Measurements from ENCODE around the gene ITGB7. TPM values are rescaled to one million over a fixed set of nuclear protein-coding genes. Genes with fewer than 3 reads are reported as not detected.
"Not testable (repeated sequence)": the region's sequence is repeated elsewhere in the genome, so short reads cannot be mapped to it uniquely, and the experiment has no call there.

The ITGB7 gene
- total RNA-seq, 1 experiment from 2014 or later: 0.90 TPM

- TF ChIP-seq CBFB (CRISPR knock-in tag; IDR thresholded peaks at IDR 0.05; ENCODE audit: low read depth) (no peak), PRRX2 (CRISPR knock-in tag; IDR thresholded peaks at IDR 0.05) (no peak), IRF1 (CRISPR knock-in tag; IDR thresholded peaks at IDR 0.05) (no peak)
Observed at GRCh38 chr12:53179687-53180219, 27.3 kb downstream of the ITGB7 start (continued).

- H3K27ac Mint-ChIP-seq: not testable (repeated sequence)
Observed at GRCh38 chr12:53178803-53179202, 28.2 kb downstream of the ITGB7 start.

GRCh38 chr12:53177447-53177846 lies 29.6 kb downstream of the ITGB7 start:
- H3K4me3 Mint-ChIP-seq; ATAC-seq; H3K36me3 Mint-ChIP-seq; H3K9me3 Mint-ChIP-seq; H3K27ac Mint-ChIP-seq; DNase-seq (ENCODE audit: low spot score): not testable (repeated sequence)
- H3K4me1 Mint-ChIP-seq: peaks cover 28% of the 10 kb centered on the region
- POLR2A ChIA-PET: interaction anchor here (0.7 kb wide), 1 partner anchor 12 kb away, joined by 3 read pairs; no protein-coding TSS in a partner anchor
- CTCF ChIA-PET: interaction anchor here (1.0 to 4.7 kb wide), 5 partner anchors 12 to 130 kb away, joined by 3 to 70 read pairs (median 6); no protein-coding TSS in a partner anchor
- peaks cover 78% of the 10 kb centered on the region for H3K27me3 Mint-ChIP-seq (ENCODE audit: low read depth)

More at GRCh38 chr12:53178803-53179202, 28.2 kb downstream of the ITGB7 start:
- peak overlapping the region; percentile 83 for H3K4me3 Mint-ChIP-seq
- ATAC-seq; POLR2A ChIA-PET; DNase-seq (ENCODE audit: low spot score); H3K9me3 Mint-ChIP-seq: not testable (repeated sequence)
- H3K4me1 Mint-ChIP-seq: peaks cover 30% of the 10 kb centered on the region
- peaks cover 16% of the 10 kb centered on the region for H3K36me3 Mint-ChIP-seq
- CTCF ChIA-PET: interaction anchor here (3.4 to 4.7 kb wide), 2 partner anchors 19 kb away, joined by 37 to 70 read pairs; no protein-coding TSS in a partner anchor
- H3K27me3 Mint-ChIP-seq (ENCODE audit: low read depth): peaks cover 64% of the 10 kb centered on the region

- Mint-ChIP-seq H3K9me3 (no peaks in the 10 kb centered on the region), H3K4me3 (no peak overlapping the region), H3K36me3 (peaks cover 3% of the 10 kb centered on the region), H3K27ac (no peak overlapping the region), H3K27me3 (ENCODE audit: low read depth) (peaks cover 85% of the 10 kb centered on the region), H3K4me1 (peaks cover 26% of the 10 kb centered on the region)
- DNase-seq (ENCODE audit: low spot score): no peak
- ChIA-PET CTCF (interaction anchor here (0.7 to 4.7 kb wide), 6 partner anchors 13 to 129 kb away, joined by 3 to 70 read pairs (median 4); partner anchors contain the start of gene SOAT2), POLR2A (no interaction called here)
- TF ChIP-seq NFYB (CRISPR knock-in tag; conservative IDR thresholded peaks at IDR 0.05; ENCODE audit: low read depth) (no peak), CREM (CRISPR knock-in tag; IDR thresholded peaks at IDR 0.05) (no peak), JAZF1 (CRISPR knock-in tag; IDR thresholded peaks at IDR 0.05) (no peak), ELF4 (CRISPR knock-in tag; IDR thresholded peaks at IDR 0.05; ENCODE audit: low read depth) (no peak), ZNF138 (CRISPR knock-in tag; conservative IDR thresholded peaks at IDR 0.05) (no peak), SP1 (CRISPR knock-in tag; conservative IDR thresholded peaks at IDR 0.05) (no peak), ZNF263 (CRISPR knock-in tag; IDR thresholded peaks at IDR 0.05; ENCODE audit: low read depth) (no peak), JUN (CRISPR knock-in tag; IDR thresholded peaks at IDR 0.05) (no peak), ZNF121 (CRISPR knock-in tag; IDR thresholded peaks at IDR 0.05) (no peak), ZNF423 (CRISPR knock-in tag; IDR thresholded peaks at IDR 0.05) (no peak), SMAD3 (CRISPR knock-in tag; IDR thresholded peaks at IDR 0.05; ENCODE audit: borderline replicate concordance) (no peak), MYBL2 (CRISPR knock-in tag; IDR thresholded peaks at IDR 0.05) (no peak)
- ATAC-seq: no peak
Observed at GRCh38 chr12:53176750-53177149, 30.3 kb downstream of the ITGB7 start.

GRCh38 chr12:53174881-53175491 lies 32.1 kb downstream of the ITGB7 start:
- Mint-ChIP-seq H3K4me3 (no peak overlapping the region), H3K27me3 (ENCODE audit: low read depth) (peaks cover 100% of the 10 kb centered on the region), H3K27ac (no peak overlapping the region), H3K9me3 (no peaks in the 10 kb centered on the region), H3K4me1 (peaks cover 23% of the 10 kb centered on the region), H3K36me3 (no peaks in the 10 kb centered on the region)
- DNase-seq (ENCODE audit: low spot score): peak; percentile 63
- POLR2A ChIA-PET: interaction anchor here (1.1 to 1.3 kb wide), 2 partner anchors 15 to 108 kb away, joined by 3 to 5 read pairs; no protein-coding TSS in a partner anchor
- CTCF ChIA-PET: interaction anchor here (0.5 to 4.7 kb wide), 41 partner anchors 11 to 178 kb away, joined by 3 to 70 read pairs (median 5); partner anchors contain the start of genes AAAS, ESPL1, MYG1 and PFDN5
- peak; percentile 97 for ATAC-seq
- TF ChIP-seq ETV6 (CRISPR knock-in tag; IDR thresholded peaks at IDR 0.05) (peak; percentile 88), FOXP1 (CRISPR knock-in tag; IDR thresholded peaks at IDR 0.05; ENCODE audit: borderline replicate concordance) (no peak), ESRRA (CRISPR knock-in tag; IDR thresholded peaks at IDR 0.05; ENCODE audit: borderline replicate concordance) (peak; percentile 69; the same call in 1 of the 2 replicates), AR (CRISPR knock-in tag; IDR thresholded peaks at IDR 0.05) (no peak), ZNF281 (CRISPR knock-in tag; IDR thresholded peaks at IDR 0.05) (0 out of 2 replicates have a peak, but pooled peaks have one; percentile 11), ZNF423 (CRISPR knock-in tag; IDR thresholded peaks at IDR 0.05) (peak; percentile 25; the same call in 1 of the 2 replicates), NFE2L1 (CRISPR knock-in tag; IDR thresholded peaks at IDR 0.05) (no peak), TEAD4 (CRISPR knock-in tag; IDR thresholded peaks at IDR 0.05) (no peak)

All from WTC11 (cell line).